Measurements from ENCODE around the gene SLC12A6.

DNA sequence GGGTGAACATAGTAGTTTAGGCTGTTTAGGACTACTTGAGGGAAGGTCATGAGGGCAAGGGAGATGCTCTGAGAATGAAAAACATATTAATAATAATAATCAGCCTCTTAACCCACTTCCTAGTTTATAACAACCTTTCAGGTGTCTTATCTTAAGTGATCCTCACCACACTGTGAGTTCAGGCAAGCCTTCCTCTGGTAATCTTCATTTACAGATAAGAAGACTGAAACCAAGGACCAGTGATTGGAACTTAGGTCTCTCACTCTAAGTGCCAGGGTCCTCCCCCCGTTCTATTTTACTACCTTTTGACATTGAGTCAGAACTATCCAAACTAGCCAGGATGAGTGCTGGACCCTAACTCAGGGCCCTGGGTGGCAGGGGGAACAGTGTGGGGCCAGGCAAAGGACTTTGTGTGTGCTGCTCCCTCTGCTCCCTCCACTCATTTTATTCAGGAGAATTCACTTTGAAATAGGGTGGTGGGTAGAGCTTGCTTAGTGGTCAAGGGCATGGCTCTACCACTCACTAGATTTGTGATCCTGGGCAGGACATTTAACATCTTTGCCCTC lies 11.2 kb upstream of the SLC12A6 start:
- TF ChIP-seq, protein P1, sequence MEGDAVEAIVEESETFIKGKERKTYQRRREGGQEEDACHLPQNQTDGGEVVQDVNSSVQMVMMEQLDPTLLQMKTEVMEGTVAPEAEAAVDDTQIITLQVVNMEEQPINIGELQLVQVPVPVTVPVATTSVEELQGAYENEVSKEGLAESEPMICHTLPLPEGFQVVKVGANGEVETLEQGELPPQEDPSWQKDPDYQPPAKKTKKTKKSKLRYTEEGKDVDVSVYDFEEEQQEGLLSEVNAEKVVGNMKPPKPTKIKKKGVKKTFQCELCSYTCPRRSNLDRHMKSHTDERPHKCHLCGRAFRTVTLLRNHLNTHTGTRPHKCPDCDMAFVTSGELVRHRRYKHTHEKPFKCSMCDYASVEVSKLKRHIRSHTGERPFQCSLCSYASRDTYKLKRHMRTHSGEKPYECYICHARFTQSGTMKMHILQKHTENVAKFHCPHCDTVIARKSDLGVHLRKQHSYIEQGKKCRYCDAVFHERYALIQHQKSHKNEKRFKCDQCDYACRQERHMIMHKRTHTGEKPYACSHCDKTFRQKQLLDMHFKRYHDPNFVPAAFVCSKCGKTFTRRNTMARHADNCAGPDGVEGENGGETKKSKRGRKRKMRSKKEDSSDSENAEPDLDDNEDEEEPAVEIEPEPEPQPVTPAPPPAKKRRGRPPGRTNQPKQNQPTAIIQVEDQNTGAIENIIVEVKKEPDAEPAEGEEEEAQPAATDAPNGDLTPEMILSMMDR (IDR thresholded peaks at IDR 0.05), result no peak
- TF ChIP-seq POLR2A (IDR thresholded peaks at IDR 0.05), result no peak

Measured in lower leg skin (tissue), 3 donors.